ENCODE measurements around the gene MPZ.
"Not testable (repeated sequence)": the region's sequence is repeated elsewhere in the genome, so short reads cannot be mapped to it uniquely, and the experiment has no call there.

The MPZ gene

DNA sequence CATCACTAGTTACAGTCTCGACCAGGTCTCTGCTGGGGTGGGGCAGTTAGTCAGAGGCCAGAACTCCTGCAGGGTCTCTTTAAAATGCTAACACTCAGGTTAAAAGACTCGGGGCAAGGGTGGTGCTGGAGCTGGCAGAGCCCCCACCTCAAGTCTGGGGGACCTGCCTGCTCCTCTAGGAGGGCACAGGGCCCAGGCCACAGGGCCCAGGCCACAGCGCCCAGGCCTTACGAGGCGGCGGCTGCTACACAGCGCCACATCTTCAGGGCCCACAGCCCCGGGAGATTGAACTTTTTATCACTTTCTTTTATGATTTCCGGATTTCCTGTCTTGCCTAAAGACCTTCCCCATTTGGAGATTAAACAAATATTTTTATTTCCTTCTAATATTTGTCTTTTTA is 10.4 kb downstream of the MPZ start:
- DNase-seq = no peak

DNA sequence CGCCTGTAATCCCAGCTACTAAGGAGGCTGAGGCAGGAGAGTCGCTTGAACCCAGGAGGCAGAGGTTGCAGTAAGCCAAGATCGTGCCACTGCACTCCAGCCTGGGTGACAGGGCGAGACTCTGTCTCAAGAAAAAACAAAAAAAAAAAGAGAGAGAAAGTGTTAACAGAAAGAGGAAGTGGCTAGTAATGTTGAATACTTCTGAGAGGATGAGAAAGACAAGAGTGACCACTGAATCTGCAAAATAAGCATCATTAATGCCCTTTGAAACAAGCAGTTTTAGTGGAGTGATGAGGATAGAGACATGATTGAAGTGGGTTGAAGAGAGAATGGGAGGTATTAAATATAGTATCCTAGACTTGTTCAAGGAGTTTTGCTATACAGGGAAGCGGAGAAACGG is 11.7 kb downstream of the MPZ start:
- no peak for DNase-seq

DNA sequence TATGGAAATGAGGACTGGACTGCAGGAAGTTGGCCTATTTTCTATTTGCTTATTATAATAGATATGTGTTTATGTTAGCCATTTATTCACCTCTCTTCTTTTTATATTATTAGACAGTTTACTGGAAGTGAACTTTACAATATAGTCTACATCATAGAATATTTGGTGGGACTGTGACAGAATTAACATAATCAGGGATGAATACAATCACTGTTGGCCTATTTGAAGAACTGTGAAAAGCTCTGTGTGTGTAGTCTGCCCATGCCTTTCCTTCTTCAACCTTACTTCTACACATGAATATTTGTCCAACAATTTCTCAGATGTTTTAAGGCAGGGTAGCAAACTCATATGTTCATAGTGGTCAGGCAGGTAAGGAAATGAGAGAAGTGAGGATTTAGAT is 12.4 kb downstream of the MPZ start:
- DNase-seq = no peak

DNA sequence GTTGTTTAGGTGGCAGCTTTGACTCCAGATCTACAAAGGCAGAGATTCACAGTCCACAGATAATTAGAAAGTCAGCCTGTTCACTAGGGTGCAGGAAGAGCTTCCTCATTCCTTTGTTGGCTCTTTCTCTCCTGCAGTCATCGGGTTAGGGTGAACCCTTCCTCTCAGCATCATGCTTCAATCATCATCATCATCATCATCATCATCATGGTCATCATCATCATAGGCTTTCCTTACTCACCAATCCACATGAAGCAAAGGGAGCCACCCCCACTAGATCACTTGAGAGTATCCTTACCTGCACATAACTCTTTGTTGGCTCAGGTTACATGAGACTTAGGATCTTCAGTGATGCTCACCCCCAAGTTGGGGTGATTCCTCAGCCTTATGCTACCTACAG is 19.0 kb downstream of the MPZ start:
- DNase-seq = no peak

DNA sequence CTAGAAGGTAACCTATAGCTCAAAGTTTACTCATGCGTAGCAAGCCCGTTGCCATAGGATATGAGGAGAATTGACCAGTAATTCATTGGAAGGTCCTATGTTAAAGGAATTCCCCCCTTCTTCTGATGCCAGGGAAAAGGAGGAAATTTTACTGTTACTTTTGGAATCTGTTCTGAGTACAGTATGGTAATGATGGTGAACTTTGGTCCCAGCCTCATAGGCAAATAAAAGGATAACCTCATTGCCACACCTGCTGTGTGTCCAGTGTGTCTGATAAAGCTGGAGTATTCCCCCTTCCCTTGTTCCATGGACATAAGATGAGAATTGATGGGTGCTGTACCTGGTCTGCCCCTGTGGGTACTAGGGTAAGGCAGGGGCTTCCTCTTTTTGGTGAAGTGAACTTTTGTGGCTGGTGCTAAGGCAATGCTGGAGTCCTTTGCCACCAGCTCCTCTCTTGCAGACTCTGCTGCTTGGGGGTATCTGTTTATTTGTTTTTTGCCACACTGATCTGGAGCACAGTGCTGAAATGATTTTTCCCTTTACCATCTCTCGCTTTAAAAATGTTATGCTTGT is 22.2 kb downstream of the MPZ start:
- DNase-seq = no peak

DNA sequence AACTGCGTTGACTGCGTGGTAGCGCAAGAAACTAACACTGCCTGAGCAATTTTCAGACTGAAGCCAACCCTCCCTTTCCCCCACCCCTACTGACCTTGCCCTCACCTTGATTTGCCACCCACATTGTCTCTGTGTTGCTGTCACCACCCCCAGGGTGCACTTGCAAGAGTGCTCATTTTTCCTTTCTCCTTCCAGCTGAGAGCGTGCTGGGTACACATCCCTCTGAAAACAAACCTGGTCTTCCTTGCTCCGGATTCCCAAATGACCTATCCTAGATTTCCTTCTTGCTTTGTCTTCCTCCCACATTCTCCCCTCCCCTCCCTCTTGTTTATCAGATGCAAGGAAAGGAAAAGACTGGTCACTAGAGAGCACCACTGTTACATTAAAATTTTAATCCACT is 24.2 kb downstream of the MPZ start:
- no peak for DNase-seq

DNA sequence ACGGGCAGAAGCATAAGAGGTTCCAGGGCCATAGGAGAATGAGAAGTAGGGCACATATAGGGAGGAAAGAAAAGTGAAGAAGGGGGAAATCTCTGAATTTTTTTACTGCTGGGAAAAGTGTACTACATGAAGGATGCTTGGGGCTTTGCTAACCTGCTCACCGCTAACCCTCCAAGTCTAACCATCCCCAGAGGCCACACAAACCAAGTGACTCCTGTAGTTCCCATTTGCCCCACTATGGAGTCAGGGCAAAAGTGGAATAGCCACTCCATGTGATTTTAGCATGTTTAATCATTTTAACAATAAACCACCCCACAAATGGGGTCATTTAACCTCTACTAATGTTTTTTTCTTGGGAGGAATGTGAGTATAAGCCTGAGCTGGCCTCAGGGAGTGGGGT is 24.7 kb downstream of the MPZ start:
- no peak for DNase-seq

DNA sequence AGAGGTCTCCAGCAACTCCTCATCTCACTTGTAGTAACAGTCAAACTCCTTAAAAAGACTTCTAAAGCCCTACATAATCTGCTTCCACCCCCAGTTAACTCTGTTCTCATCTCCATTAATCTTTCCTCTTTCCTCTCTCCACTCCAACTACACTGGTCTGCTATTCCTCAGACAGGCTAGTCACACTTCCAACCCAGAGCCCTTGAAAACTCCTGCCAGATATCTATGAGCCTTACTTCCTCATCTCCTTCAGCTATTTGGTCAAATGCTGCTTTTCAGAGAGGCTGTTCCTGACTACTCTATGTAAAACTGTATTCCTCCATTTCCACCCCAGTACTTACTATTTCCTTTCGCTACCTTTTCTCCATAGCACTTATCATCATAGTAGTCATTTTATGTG is 26.8 kb downstream of the MPZ start:
- no peak for DNase-seq

DNA sequence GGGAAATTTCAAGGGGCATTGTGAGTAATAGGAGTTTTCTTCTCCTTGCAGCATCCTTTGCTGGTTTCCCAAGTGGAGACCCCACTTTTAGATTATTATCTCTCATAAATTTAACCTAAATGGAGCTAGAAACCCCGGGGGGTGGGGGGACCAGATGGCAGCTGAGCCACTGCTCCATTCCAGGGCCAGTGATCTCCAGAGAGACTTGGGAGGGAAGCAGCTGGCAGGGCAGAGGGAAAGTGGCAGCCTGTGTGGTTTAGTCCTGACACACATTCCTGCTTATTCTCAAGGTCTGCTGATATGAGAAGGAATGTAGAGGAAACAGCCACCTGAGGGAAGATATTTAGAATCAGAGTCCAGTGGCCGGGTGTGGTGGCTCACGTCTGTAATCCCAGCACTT is 34.9 kb downstream of the MPZ start:
- no peak for DNase-seq

DNA sequence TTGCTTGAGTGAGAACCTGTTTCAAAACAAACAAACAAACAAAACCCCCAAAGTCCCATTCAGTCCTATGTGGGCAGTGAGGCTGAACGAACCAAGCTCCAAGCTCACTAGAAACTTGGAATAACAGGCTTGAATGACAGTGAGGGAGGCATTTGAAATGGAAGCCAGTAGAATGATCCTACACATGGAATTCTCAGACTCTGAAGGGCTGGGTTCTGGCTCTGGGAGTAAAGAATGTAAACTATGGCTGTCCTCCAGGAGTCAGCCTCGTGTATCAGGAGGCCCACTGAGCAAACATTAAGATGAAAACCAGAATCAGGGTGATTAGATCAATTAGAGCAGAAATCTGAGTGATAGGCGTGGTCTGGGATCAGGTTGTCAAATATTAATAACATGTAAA is 36.4 kb downstream of the MPZ start:
- DNase-seq = no peak

DNA sequence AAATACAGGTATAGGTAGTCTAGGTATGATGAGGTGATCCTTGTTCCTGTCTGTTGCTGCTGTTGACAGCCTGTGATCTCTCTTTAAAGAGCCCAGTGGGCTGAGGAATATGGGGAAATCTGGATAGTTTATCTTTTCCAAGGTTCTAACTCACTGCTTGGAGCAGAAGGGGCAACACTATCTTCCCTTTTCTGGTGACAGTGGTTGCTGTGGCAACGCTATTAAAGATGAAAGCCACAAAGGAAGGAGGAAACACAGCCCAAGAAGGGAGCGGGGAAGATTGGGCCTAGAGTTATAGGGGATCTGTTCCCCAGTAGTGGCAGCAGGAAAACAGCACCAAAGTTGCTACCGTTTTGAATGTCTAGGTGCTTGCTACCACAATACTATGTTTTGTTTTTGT is 42.4 kb downstream of the MPZ start:
- DNase-seq = no peak

DNA sequence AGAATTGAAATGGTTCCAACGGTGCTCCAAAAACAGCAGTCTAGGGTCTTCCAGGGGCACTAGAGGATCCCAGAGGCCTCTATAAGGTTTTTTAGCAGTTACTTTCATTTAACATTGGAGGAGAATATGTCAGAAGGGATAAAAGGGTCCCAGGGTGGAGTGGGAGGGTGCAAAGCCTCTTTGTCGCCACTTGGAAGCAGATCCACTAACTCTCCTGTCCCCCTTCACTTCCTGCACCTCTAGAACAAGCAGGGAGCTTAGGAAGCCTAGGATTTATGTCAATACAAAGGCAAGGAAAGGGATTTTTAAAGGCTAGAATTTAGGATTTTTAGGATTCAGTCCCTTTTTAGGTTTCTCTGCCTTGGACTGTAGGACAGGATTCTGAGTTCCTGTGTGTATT is 42.9 kb downstream of the MPZ start:
- no peak for DNase-seq

DNA sequence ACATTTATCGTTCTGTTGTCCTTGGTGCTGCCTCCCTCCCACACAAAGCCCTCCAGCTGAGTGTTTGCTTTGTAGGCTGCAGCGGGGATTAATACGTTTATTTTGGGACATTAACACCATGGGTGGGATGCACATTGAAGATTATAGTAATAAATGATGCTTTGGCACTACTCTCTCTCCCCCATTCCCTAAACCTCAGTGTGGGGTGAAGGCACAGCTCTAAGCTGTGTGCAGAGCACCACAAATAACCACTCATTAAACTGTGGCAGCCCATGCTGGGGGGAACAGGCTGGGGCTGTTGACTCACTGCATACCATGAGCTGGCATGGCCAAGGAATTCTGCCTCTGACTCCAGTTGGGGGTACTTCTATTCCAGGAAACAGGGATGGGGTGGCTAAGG is 43.6 kb downstream of the MPZ start:
- DNase-seq = no peak

DNA sequence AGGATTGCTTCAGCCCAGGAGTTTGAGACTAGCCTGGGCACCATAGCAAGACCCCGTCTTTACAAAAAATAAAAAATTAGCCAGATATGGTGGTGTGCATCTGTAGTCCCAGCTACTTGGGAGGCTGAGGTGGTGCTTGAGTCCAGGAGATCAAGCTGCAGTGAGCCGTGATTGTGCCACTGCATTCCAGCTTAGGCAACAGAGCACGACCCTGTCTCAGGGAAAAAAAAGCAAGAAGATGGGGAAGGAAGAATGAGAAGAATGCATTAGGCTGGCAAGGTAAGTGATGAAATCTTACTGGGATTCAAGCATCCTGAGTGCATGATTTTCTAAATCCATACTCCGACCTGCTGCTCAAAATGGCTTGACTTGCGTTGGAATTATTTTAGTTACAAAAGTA is 44.5 kb downstream of the MPZ start:
- no peak for DNase-seq

DNA sequence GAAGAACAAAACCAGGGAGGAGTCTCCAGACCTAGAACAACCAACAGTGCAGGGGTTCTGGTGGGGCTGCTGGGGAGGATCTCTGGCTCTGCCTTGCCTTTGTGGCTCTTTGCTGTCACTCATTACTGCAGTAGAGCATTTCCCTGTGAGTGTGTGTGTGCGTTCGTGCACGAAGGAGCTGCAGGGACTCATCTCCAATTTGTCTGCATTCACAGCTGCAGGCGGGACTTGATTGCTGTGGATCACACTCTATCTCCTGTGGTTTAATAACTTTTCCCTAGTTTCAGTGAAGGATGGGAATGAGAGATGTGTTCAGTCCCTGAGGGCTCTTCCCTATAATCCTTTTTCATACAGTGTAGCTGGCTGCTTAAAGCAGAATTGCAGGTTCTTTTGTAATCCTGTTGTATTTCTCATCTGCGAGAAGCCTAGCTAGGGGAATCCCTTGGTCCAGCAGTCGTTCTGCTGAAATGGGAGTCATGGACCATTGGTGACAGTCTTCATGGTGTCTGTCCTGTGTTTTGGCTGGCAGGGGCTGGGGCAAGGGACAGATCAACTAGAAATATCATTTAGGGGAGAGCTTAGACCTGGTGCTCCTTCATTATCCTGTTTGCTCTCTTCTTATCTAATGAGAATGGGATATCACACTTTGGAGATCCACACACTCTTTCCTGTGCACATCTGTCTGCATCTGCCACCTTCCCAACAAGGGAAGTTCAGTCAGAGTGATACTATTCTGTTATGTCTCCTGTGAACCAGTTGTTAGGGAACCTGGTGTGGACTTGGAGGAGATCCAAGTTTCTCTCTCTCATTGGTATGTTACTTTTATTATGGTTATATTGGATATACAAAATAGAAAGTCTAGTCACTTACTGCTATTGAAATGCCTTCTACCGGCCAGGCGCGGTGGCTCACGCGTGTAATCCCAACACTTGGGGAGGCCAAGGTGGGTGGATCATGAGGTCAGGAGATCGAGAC is 48.2 kb downstream of the MPZ start:
- no peak for DNase-seq

DNA sequence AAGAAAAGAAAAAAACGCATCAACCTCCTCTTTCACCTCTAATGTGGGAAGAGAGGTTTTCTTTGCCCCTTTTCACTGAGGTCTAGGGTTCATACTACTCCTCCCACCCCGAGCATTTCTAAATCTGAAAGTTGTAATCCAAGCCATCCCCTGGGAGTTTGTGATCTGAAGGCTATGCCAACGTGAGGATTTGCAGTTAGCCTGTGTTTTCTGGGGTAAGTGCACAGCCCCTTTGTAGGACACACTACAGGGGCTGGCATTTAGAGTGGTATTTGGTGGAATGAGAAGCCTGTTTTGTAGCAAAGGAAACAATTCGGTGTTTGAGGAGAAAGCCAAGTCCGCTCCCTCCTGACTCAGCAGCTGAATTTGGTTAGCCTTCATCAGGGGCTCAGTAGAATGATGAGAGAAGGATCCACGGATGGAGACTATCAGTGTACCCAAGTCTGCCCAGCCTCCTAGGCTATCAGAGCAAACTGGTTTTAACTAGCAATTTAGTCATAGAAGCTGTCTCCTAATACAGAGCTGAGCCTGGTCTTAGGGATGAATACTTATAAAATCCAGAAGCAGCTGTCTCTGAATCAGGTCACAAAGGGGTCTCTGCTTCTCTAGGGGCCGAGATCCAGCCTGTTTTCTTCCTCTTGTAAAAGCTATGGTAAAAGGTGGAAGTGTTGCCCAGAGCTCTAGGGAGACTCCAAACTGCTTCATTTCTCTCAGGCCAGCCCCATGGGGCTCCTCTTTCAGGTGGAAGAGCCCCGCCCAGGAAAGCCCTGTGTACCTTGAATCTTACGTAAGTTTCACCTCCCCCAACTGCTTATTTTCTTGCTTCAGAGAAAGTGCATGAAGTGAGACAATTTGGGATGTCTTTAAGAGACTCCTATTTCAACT is 49.1 kb downstream of the MPZ start:
- no peak for DNase-seq

DNA sequence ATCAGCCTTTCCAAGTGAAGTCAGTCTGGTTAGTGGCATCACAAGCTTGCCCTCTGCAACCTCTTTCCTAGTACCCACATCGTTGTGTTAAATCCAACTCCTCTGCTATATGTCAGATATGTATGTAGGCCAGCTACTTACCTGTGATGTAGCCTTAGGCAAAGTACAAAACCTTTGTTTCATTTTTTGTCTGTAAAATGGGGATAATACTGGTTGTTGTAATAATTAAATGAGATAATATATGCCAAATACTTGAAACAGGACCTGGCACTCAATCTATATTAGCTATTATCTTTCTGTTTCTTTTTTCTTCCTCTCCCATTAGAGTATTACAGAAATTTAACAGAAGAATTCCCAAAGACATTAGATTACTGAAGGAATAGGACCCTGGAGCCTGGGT is 50.0 kb downstream of the MPZ start:
- no peak for DNase-seq

DNA sequence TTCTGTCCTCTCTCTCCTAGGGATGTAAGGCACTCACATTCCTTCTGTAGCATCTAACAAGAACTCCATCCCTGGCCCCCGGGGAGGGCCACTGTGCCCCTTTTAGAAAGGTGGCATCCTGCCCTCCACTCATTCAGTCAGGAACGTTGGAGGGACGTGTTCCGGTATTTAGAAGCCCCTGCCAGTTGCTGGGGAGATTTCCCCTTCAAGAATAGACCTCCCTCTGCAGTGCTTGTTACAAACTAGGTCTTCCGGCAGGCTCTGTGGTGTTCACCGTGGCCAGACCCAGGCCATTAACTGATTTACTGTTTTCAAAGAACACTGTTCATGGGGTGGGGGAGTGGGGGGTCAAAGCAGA is 50.4 kb downstream of the MPZ start:
- DNase-seq = no peak

DNA sequence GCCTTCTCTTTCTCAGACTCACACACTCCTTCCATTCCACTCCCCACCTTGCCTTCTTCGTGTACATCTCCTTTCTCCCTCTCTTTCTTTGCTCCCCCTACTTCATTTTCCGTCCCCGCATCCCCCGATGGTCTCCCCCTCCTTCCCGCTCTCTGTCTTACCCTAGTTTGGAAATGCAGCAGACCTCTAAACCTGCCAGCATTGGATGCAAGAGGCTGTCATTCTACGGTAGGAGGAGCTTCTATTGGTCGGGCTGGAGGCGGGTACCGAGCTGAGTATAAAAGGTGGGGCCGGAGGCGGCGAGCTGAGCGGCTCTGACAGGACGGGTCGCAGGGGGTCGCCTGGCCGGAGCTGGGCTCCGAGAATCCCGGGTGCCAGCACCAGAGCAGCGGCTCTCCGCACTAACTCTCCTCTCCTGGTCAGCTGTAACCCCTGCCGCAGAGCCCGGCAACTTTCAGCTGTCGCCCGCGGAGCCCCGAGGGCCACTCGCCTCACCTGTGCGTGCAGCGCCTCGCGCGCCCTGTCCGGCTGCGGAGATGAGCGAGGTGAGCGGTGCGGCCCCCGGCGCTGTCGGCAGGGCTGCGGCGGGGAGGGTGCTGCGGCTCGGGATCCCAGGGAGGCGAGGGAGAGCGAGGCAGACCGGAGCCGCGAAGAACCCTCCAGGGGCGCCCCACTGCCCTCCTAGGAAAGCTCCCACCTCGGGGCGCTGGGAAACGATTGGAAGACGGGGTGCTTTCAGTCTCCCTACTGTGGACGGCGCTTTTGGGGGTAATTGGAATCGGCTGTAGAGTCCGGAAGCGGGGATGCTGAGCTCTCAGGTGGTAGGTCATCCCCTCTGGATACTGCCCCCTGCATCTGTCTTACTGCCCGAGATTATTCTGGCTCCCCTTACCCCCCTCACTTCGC is 51.1 kb downstream of the MPZ start, which contains the start of gene PCP4L1:
TSS of gene PCP4L1 (plus strand) at position 307 of the 906 bp plus-strand sequence. CDS start at position 537, 230 bp downstream.
- DNase-seq = no peak

DNA sequence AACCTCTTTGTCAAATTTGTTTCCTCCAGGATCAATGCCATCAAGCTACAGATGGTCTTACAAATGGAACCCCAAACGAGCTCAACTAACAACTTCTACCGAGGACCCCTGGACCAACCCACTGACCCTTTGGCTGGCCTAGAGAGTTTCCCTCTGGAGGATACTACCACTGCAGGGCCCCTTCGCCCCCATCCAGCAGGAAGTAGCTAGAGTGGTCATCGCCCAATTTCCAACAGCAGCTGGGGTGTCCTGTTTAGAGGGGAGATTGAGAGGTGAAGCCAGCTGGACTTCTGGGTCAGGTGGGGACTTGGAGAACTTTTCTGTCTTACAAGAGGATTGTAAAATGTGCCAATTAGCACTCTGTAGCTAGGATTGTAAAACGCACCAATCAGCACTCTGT is 52.7 kb downstream of the MPZ start:
- not testable (repeated sequence) for DNase-seq

DNA sequence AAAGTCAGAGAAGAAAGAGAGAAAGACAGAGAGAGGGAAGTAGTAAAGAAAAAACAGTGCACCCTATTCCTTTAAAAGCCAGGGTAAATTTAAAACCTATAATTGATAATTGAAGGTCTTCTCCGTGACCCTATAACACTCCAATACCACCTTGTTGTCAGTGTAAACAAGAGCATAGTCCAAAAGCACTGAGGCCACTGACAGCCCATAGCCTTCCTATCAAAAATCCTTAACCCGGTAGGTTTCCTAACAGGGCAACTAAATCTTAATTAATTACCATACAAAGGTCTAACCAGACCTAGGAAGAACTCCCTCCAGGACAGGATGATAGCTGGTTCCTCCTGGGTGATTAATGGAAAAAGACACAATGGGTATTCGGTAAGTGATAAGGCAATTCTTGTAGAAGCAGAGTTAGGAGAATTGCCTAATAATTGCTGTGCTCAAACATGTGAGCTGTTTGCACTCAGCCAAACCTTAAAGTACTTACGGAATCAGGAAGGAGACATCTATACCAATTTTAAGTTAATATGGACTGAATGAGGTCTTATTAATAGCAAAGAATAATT is 53.7 kb downstream of the MPZ start:
- not testable (repeated sequence) for DNase-seq

DNA sequence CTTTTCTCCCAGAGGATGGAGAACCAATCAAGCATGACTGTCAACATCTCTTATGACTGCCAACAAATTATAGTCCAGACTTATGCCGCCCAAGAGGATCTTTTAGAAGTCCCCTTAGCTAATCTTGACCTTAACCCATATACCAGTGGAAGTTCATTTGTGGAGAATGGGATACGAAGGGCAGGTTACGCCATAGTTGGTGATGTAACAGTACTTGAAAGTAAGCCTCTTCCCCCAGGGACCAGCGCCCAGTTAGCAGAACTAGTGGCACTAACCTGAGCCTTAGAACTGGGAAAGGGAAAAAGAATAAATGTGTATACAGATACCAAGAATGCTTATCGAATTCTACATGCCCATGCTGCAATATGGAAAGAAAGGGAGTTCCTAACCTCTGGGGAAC is 54.5 kb downstream of the MPZ start:
- not testable (repeated sequence) for DNase-seq

Data from NCI-H1092 (cell line).